Natural killer cell treated with Interleukin-12 subunit alpha and Interleukin-12 subunit beta and Interleukin-15 and Interleukin-18, amount 100 ng/mL, for 72 hours (primary cell): ENCODE results near the gene PI4KA. TPM values are rescaled to one million over a fixed set of nuclear protein-coding genes. Genes with fewer than 3 reads are reported as not detected.

ENCODE experiments used
- ATAC-seq, 2 donors: fragments of 150-1000 bp; cut with Tn5 transposase in 1 of 2; sonication (Bioruptor Pico), chemical (Tn5 transposase) in 1 of 2; 2 replicates each; pipeline ENCODE4 v1.10.0; 2021
- DNase-seq: peaks from one replicate; pipeline ENCODE4 v3.0.0; 2022; ENCODE audit warnings: low spot score
- H3K27ac Mint-ChIP-seq, 2 donors: 1 replicate in 1 of 2; 2 replicates in 1 of 2; pipeline ENCODE4 v1.8.0; 2022; ENCODE audit warnings: mixed read lengths in 2 of 2, mild to moderate bottlenecking in 1 of 2, moderate library complexity in 1 of 2
- H3K27me3 Mint-ChIP-seq, 2 donors: 1 replicate in 1 of 2; 2 replicates in 1 of 2; pipeline ENCODE4 v1.8.0; 2022; ENCODE audit warnings: mixed read lengths in 2 of 2
- H3K36me3 Mint-ChIP-seq: one replicate; pipeline ENCODE4 v1.8.0; 2022; ENCODE audit warnings: mixed read lengths
- H3K4me1 Mint-ChIP-seq, 2 donors: 1 replicate in 1 of 2; 2 replicates in 1 of 2; pipeline ENCODE4 v1.8.0; 2022; ENCODE audit warnings: low read depth in 2 of 2, mixed read lengths in 2 of 2, mild to moderate bottlenecking in 1 of 2
- H3K4me3 Mint-ChIP-seq: one replicate; pipeline ENCODE4 v1.8.0; 2022; ENCODE audit warnings: mixed read lengths
- H3K9me3 Mint-ChIP-seq: 2 replicates; pipeline ENCODE4 v1.8.0; 2022; ENCODE audit warnings: mixed read lengths
- total RNA-seq, 2 donors: library from RNA; stranded (reverse); gene quantifications; one replicate each; pipeline ENCODE4 v1.2.3, GENCODE V29; 2022

Gene PI4KA
- total RNA-seq, 2 donors from 2014 or later = 88.5 to 146 TPM

- H3K36me3 Mint-ChIP-seq = no peaks in the 10 kb centered on the region
- DNase-seq = no peak
- H3K27ac Mint-ChIP-seq = no peak overlapping the region
- no peak overlapping the region for H3K4me3 Mint-ChIP-seq
- no peaks in the 10 kb centered on the region for H3K9me3 Mint-ChIP-seq
- H3K27me3 Mint-ChIP-seq = no peaks in the 10 kb centered on the region
- H3K4me1 Mint-ChIP-seq = peaks cover 19% of the 10 kb centered on the region in 2 donors
- ATAC-seq = no peak
Observed at GRCh38 chr22:20751185-20751851, 107.3 kb downstream of the PI4KA start.

- DNase-seq (peak; percentile 70), ATAC-seq (peak; percentile 93)
- Mint-ChIP-seq H3K9me3 (no peaks in the 10 kb centered on the region), H3K27ac (peak overlapping the region in 1 of 2 donors; percentile 65), H3K4me1 (peaks cover 19% of the 10 kb centered on the region in 2 donors), H3K27me3 (no peaks in the 10 kb centered on the region), H3K36me3 (no peaks in the 10 kb centered on the region), H3K4me3 (peak overlapping the region; percentile 15)
Observed at GRCh38 chr22:20750461-20751184, 108.0 kb downstream of the PI4KA start.

- Mint-ChIP-seq H3K27me3 (no peaks in the 10 kb centered on the region), H3K36me3 (no peaks in the 10 kb centered on the region), H3K27ac (peak overlapping the region in 1 of 2 donors; percentile 17), H3K9me3 (no peaks in the 10 kb centered on the region), H3K4me1 (peaks cover 19% of the 10 kb centered on the region in 2 donors), H3K4me3 (no peak overlapping the region)
- DNase-seq (no peak), ATAC-seq (no peak)
Observed at GRCh38 chr22:20749453-20749852, 109.2 kb downstream of the PI4KA start.

GRCh38 chr22:20748731-20749428 is 109.7 kb downstream of the PI4KA start:
- Mint-ChIP-seq H3K36me3 (no peaks in the 10 kb centered on the region), H3K4me3 (no peak overlapping the region), H3K27ac (peak overlapping the region in 1 of 2 donors; percentile 17), H3K9me3 (no peaks in the 10 kb centered on the region), H3K27me3 (no peaks in the 10 kb centered on the region), H3K4me1 (peaks cover 19% of the 10 kb centered on the region in 2 donors)
- no peak for ATAC-seq
- no peak for DNase-seq

GRCh38 chr22:20748082-20748481 is 110.5 kb downstream of the PI4KA start:
- peaks cover 19% of the 10 kb centered on the region in 2 donors for H3K4me1 Mint-ChIP-seq
- ATAC-seq (no peak), DNase-seq (no peak)
- no peaks in the 10 kb centered on the region for H3K27me3 Mint-ChIP-seq
- no peak overlapping the region for H3K4me3 Mint-ChIP-seq
- H3K9me3 Mint-ChIP-seq = no peaks in the 10 kb centered on the region
- H3K27ac Mint-ChIP-seq = no peak overlapping the region
- no peaks in the 10 kb centered on the region for H3K36me3 Mint-ChIP-seq

- no peaks in the 10 kb centered on the region for H3K36me3 Mint-ChIP-seq
- ATAC-seq (no peak), DNase-seq (no peak)
- no peak overlapping the region for H3K27ac Mint-ChIP-seq
- no peaks in the 10 kb centered on the region for H3K27me3 Mint-ChIP-seq
- peaks cover 19% of the 10 kb centered on the region in 2 donors for H3K4me1 Mint-ChIP-seq
- H3K4me3 Mint-ChIP-seq = no peak overlapping the region
- no peaks in the 10 kb centered on the region for H3K9me3 Mint-ChIP-seq
Observed at GRCh38 chr22:20747223-20747622, 111.4 kb downstream of the PI4KA start.

- Mint-ChIP-seq H3K4me3 (no peak overlapping the region), H3K27me3 (no peaks in the 10 kb centered on the region), H3K27ac (no peak overlapping the region), H3K4me1 (peaks cover 19% of the 10 kb centered on the region in 2 donors), H3K9me3 (no peaks in the 10 kb centered on the region), H3K36me3 (no peaks in the 10 kb centered on the region)
- ATAC-seq = no peak
- DNase-seq = no peak
Observed at GRCh38 chr22:20746431-20747189, 112.0 kb downstream of the PI4KA start.

- Mint-ChIP-seq H3K4me3 (no peak overlapping the region), H3K9me3 (no peaks in the 10 kb centered on the region), H3K27me3 (no peaks in the 10 kb centered on the region), H3K4me1 (peaks cover 7 to 8% of the 10 kb centered on the region in 2 donors), H3K27ac (no peak overlapping the region), H3K36me3 (peaks cover 8% of the 10 kb centered on the region)
- no peak for DNase-seq
- ATAC-seq = no peak
Observed at GRCh38 chr22:20745119-20745518, 113.5 kb downstream of the PI4KA start.

GRCh38 chr22:20744456-20744855 is 114.2 kb downstream of the PI4KA start:
- peaks cover under 1 to 2% of the 10 kb centered on the region in 2 donors for H3K4me1 Mint-ChIP-seq
- H3K36me3 Mint-ChIP-seq = peaks cover 11% of the 10 kb centered on the region
- DNase-seq = no peak
- H3K27ac Mint-ChIP-seq = no peak overlapping the region
- no peaks in the 10 kb centered on the region for H3K9me3 Mint-ChIP-seq
- no peak overlapping the region for H3K4me3 Mint-ChIP-seq
- no peak for ATAC-seq
- H3K27me3 Mint-ChIP-seq = no peaks in the 10 kb centered on the region

GRCh38 chr22:20742764-20743163 is 115.8 kb downstream of the PI4KA start:
- ATAC-seq = no peak
- no peak for DNase-seq
- no peaks in the 10 kb centered on the region for H3K9me3 Mint-ChIP-seq
- no peaks in the 10 kb centered on the region for H3K27me3 Mint-ChIP-seq
- peaks cover 3 to 9% of the 10 kb centered on the region in 2 donors for H3K4me1 Mint-ChIP-seq
- no peak overlapping the region for H3K4me3 Mint-ChIP-seq
- peaks cover 16% of the 10 kb centered on the region for H3K36me3 Mint-ChIP-seq
- H3K27ac Mint-ChIP-seq = no peak overlapping the region

- DNase-seq (no peak), ATAC-seq (no peak)
- H3K27me3 Mint-ChIP-seq = no peaks in the 10 kb centered on the region
- no peaks in the 10 kb centered on the region for H3K9me3 Mint-ChIP-seq
- peaks cover 3 to 9% of the 10 kb centered on the region in 2 donors for H3K4me1 Mint-ChIP-seq
- no peak overlapping the region for H3K27ac Mint-ChIP-seq
- no peak overlapping the region for H3K4me3 Mint-ChIP-seq
- peaks cover 16% of the 10 kb centered on the region for H3K36me3 Mint-ChIP-seq
Observed at GRCh38 chr22:20741634-20742581, 116.7 kb downstream of the PI4KA start.

- Mint-ChIP-seq H3K9me3 (no peaks in the 10 kb centered on the region), H3K4me1 (peaks cover 3 to 9% of the 10 kb centered on the region in 2 donors), H3K36me3 (peaks cover 16% of the 10 kb centered on the region), H3K27me3 (no peaks in the 10 kb centered on the region), H3K27ac (no peak overlapping the region), H3K4me3 (no peak overlapping the region)
- ATAC-seq (no peak), DNase-seq (no peak)
Observed at GRCh38 chr22:20741008-20741633, 117.5 kb downstream of the PI4KA start.
